Tibial nerve (tissue), 3 donors: ENCODE data around the gene PDE3B.

Experiments
- CTCF ChIP-seq, 5 experiments: fragments of 200-600 bp in 3 of 5; fragments of 450-650 bp in 2 of 5; sonication (generic) in 3 of 5; IDR thresholded peaks; one replicate each; pipeline ENCODE4 v1.5.1; 2016 to 2019; ENCODE audit warnings: antibody characterized with exemption in 5 of 5, mild to moderate bottlenecking in 3 of 5, moderate library complexity in 2 of 5
- POLR2A ChIP-seq, 2 donors: fragments of 450-650 bp; IDR thresholded peaks; one replicate each; pipeline ENCODE4 v1.6.1; 2017; ENCODE audit warnings: antibody characterized with exemption in 2 of 2, mild to moderate bottlenecking in 2 of 2, moderate library complexity in 2 of 2

- TF ChIP-seq POLR2A (IDR thresholded peaks at IDR 0.05) (no peak), CTCF (IDR thresholded peaks at IDR 0.05) (no peak)
These were observed 30.9 kb upstream of the PDE3B start for GRCh38 chr11:14612694-14613093.
